HEK293 (cell line): ENCODE data around the gene RPS6KC1.
A peak's percentile ranks its signal among the peaks of the same experiment; 100 is the strongest.

ENCODE experiments used
- HOXC10 ChIP-seq: sonication (generic); formaldehyde crosslinking; IDR thresholded peaks from 2 replicates; pipeline ENCODE4 v1.8.1; 2023; ENCODE audit warnings: mild to moderate bottlenecking, missing genetic modification reagents
- KLF1 ChIP-seq: fragments of 450-650 bp; formaldehyde crosslinking; IDR thresholded peaks from 2 replicates; pipeline ENCODE4 v1.5.1; 2016; ENCODE audit warnings: missing biosample characterization, missing genetic modification characterization
- KLF10 ChIP-seq: fragments of 450-650 bp; IDR thresholded peaks from 2 replicates; pipeline ENCODE4 v1.5.1; 2018; ENCODE audit warnings: missing biosample characterization, mild to moderate bottlenecking, missing genetic modification characterization
- KLF9 ChIP-seq: fragments of 450-650 bp; formaldehyde crosslinking; IDR thresholded peaks from 2 replicates; pipeline ENCODE4 v1.5.1; 2016; ENCODE audit warnings: missing biosample characterization, missing genetic modification characterization, low read depth
- PRDM4 ChIP-seq: fragments of 450-650 bp; formaldehyde crosslinking; IDR thresholded peaks from 2 replicates; pipeline ENCODE4 v1.5.1; 2017; ENCODE audit warnings: missing biosample characterization, missing genetic modification characterization
- YY1 ChIP-seq: fragments of 450-650 bp; formaldehyde crosslinking; IDR thresholded peaks from 2 replicates; pipeline ENCODE4 v1.5.1; 2018; ENCODE audit warnings: missing biosample characterization, missing genetic modification characterization
- ZBTB11 ChIP-seq: fragments of 450-650 bp; formaldehyde crosslinking; conservative IDR thresholded peaks from 2 replicates; pipeline ENCODE4 v1.5.1; 2016; ENCODE audit warnings: low read depth, missing biosample characterization, missing genetic modification characterization
- ZNF112 ChIP-seq: fragments of 450-650 bp; formaldehyde crosslinking; IDR thresholded peaks from 2 replicates; pipeline ENCODE4 v1.5.0; 2017; ENCODE audit warnings: missing biosample characterization, missing genetic modification characterization
- ZNF132 ChIP-seq: fragments of 450-650 bp; formaldehyde crosslinking; IDR thresholded peaks from 2 replicates; pipeline ENCODE4 v1.5.1; 2017; ENCODE audit warnings: missing biosample characterization, missing genetic modification characterization, borderline replicate concordance
- ZNF248 ChIP-seq: fragments of 450-650 bp; formaldehyde crosslinking; IDR thresholded peaks from 2 replicates; pipeline ENCODE4 v1.5.1; 2017; ENCODE audit warnings: missing biosample characterization, missing genetic modification characterization
- ZNF26 ChIP-seq: fragments of 450-650 bp; formaldehyde crosslinking; IDR thresholded peaks from 2 replicates; pipeline ENCODE4 v1.5.1; 2016; ENCODE audit warnings: missing biosample characterization, missing genetic modification characterization
- ZNF366 ChIP-seq: fragments of 450-650 bp; formaldehyde crosslinking; conservative IDR thresholded peaks from 2 replicates; pipeline ENCODE4 v1.5.1; 2016; ENCODE audit warnings: missing biosample characterization, missing genetic modification characterization
- ZNF391 ChIP-seq: fragments of 450-650 bp; formaldehyde crosslinking; IDR thresholded peaks from 2 replicates; pipeline ENCODE4 v1.5.1; 2016; ENCODE audit warnings: low read depth, missing biosample characterization, missing genetic modification characterization, borderline replicate concordance
- ZNF416 ChIP-seq: fragments of 450-650 bp; formaldehyde crosslinking; IDR thresholded peaks from 2 replicates; pipeline ENCODE4 v1.5.1; 2016; ENCODE audit warnings: missing biosample characterization, missing genetic modification characterization
- ZNF433 ChIP-seq: fragments of 450-650 bp; formaldehyde crosslinking; IDR thresholded peaks from 2 replicates; pipeline ENCODE4 v1.5.1; 2016; ENCODE audit warnings: missing biosample characterization, missing genetic modification characterization, low read depth
- ZNF530 ChIP-seq: fragments of 450-650 bp; formaldehyde crosslinking; IDR thresholded peaks from 2 replicates; pipeline ENCODE4 v1.5.1; 2016; ENCODE audit warnings: low read depth, missing biosample characterization, missing genetic modification characterization
- ZNF610 ChIP-seq: fragments of 450-650 bp; formaldehyde crosslinking; IDR thresholded peaks from 2 replicates; pipeline ENCODE4 v1.5.1; 2016; ENCODE audit warnings: missing biosample characterization, missing genetic modification characterization, borderline replicate concordance
- ZNF624 ChIP-seq: fragments of 450-650 bp; formaldehyde crosslinking; IDR thresholded peaks from 2 replicates; pipeline ENCODE4 v1.5.1; 2017; ENCODE audit warnings: missing biosample characterization, missing genetic modification characterization
- ZNF629 ChIP-seq: fragments of 450-650 bp; formaldehyde crosslinking; IDR thresholded peaks from 2 replicates; pipeline ENCODE4 v1.5.1; 2017; ENCODE audit warnings: missing biosample characterization, missing genetic modification characterization
- ZNF664 ChIP-seq: fragments of 450-650 bp; formaldehyde crosslinking; IDR thresholded peaks from 2 replicates; pipeline ENCODE4 v1.5.1; 2016; ENCODE audit warnings: missing biosample characterization, missing genetic modification characterization
- ZNF777 ChIP-seq: fragments of 450-650 bp; formaldehyde crosslinking; IDR thresholded peaks from 2 replicates; pipeline ENCODE4 v1.5.1; 2017; ENCODE audit warnings: missing biosample characterization, missing genetic modification characterization, borderline replicate concordance
- ZNF785 ChIP-seq: fragments of 450-650 bp; formaldehyde crosslinking; IDR thresholded peaks from 2 replicates; pipeline ENCODE4 v1.5.1; 2016; ENCODE audit warnings: missing biosample characterization, missing genetic modification characterization
- TF ChIP-seq, protein P1 (sequence below): fragments of 450-650 bp; formaldehyde crosslinking; IDR thresholded peaks from 2 replicates; pipeline ENCODE4 v1.5.1; 2016; ENCODE audit warnings: missing biosample characterization, missing genetic modification characterization
- TF ChIP-seq, protein P2 (sequence below): fragments of 450-650 bp; formaldehyde crosslinking; IDR thresholded peaks from 2 replicates; pipeline ENCODE4 v1.5.1; 2016; ENCODE audit warnings: missing biosample characterization, missing genetic modification characterization
- TF ChIP-seq, protein P3 (sequence below): fragments of 450-650 bp; formaldehyde crosslinking; IDR thresholded peaks from 2 replicates; pipeline ENCODE4; 2016; ENCODE audit warnings: missing biosample characterization, missing genetic modification characterization

Gene RPS6KC1

GRCh38 chr1:213015099-213016050 is 35.7 kb upstream of the RPS6KC1 start, which contains the start of gene ANGEL2 (continued):
- no peak for TF ChIP-seq ZNF664 (tag by site-specific recombination)
- no peak for TF ChIP-seq ZNF624
- TF ChIP-seq PRDM4: no peak
- no peak for TF ChIP-seq ZNF248 (tag by site-specific recombination)
- TF ChIP-seq KLF9: peak; percentile 42
- peak; percentile 57 for TF ChIP-seq KLF1 (tag by site-specific recombination)
- TF ChIP-seq ZNF785: no peak
- TF ChIP-seq ZNF629 (tag by site-specific recombination): 0 out of 2 replicates have a peak, but pooled peaks have one; percentile 12
- peak; percentile 90 for TF ChIP-seq KLF10 (tag by site-specific recombination)
- no peak for TF ChIP-seq ZNF777 (tag by site-specific recombination)
- no peak for TF ChIP-seq ZNF26 (tag by site-specific recombination)
- no peak for TF ChIP-seq ZNF416 (tag by site-specific recombination)
- TF ChIP-seq ZNF433 (tag by site-specific recombination): no peak
- TF ChIP-seq ZNF112 (tag by site-specific recombination): no peak
- TF ChIP-seq ZNF610 (tag by site-specific recombination): 0 out of 2 replicates have a peak, but pooled peaks have one; percentile 16
- TF ChIP-seq, protein P1, sequence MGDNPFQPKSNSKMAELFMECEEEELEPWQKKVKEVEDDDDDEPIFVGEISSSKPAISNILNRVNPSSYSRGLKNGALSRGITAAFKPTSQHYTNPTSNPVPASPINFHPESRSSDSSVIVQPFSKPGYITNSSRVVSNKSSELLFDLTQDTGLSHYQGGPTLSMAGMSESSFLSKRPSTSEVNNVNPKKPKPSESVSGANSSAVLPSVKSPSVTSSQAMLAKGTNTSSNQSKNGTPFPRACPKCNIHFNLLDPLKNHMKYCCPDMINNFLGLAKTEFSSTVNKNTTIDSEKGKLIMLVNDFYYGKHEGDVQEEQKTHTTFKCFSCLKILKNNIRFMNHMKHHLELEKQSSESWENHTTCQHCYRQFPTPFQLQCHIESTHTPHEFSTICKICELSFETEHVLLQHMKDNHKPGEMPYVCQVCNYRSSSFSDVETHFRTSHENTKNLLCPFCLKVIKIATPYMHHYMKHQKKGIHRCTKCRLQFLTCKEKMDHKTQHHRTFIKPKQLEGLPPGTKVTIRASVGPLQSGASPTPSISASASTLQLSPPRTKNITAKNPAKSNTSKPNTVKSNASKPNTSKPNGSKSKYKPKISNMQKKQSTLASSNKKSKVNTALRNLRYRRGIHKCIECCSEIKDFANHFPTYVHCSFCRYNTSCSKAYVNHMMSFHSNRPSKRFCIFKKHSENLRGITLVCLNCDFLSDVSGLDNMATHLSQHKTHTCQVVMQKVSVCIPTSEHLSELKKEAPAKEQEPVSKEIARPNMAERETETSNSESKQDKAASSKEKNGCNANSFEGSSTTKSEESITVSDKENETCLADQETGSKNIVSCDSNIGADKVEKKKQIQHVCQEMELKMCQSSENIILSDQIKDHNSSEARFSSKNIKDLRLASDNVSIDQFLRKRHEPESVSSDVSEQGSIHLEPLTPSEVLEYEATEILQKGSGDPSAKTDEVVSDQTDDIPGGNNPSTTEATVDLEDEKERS (tag by site-specific recombination): no peak
- TF ChIP-seq ZNF132 (tag by site-specific recombination): no peak
- TF ChIP-seq ZBTB11 (tag by site-specific recombination): peak; percentile 81
- TF ChIP-seq HOXC10 (CRISPR knock-in tag): no peak
- no peak for TF ChIP-seq ZNF530 (tag by site-specific recombination)
- TF ChIP-seq ZNF391: no peak; the same call in 1 of the 2 replicates
- TF ChIP-seq, protein P2, sequence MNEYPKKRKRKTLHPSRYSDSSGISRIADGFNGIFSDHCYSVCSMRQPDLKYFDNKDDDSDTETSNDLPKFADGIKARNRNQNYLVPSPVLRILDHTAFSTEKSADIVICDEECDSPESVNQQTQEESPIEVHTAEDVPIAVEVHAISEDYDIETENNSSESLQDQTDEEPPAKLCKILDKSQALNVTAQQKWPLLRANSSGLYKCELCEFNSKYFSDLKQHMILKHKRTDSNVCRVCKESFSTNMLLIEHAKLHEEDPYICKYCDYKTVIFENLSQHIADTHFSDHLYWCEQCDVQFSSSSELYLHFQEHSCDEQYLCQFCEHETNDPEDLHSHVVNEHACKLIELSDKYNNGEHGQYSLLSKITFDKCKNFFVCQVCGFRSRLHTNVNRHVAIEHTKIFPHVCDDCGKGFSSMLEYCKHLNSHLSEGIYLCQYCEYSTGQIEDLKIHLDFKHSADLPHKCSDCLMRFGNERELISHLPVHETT (tag by site-specific recombination): peak; percentile 25; the same call in 1 of the 2 replicates
- TF ChIP-seq ZNF366 (tag by site-specific recombination): 0 out of 2 replicates have a peak, but pooled peaks have one; percentile 27
- TF ChIP-seq YY1: peak; percentile 89
- TF ChIP-seq, protein P3, sequence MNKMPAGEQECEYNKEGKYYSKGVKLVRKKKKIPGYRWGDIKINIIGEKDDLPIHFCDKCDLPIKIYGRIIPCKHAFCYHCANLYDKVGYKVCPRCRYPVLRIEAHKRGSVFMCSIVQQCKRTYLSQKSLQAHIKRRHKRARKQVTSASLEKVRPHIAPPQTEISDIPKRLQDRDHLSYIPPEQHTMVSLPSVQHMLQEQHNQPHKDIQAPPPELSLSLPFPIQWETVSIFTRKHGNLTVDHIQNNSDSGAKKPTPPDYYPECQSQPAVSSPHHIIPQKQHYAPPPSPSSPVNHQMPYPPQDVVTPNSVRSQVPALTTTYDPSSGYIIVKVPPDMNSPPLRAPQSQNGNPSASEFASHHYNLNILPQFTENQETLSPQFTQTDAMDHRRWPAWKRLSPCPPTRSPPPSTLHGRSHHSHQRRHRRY (tag by site-specific recombination): no peak
